GM12874 (cell line): ENCODE results near the gene PXDN.

Experiments used
- CTCF ChIP-seq: IDR thresholded peaks from 2 replicates; pipeline ENCODE4 v1.5.1; 2011; ENCODE audit warnings: low read depth, mild to moderate bottlenecking, control low read depth, low read length, moderate library complexity; ENCODE audit not compliant: insufficient read depth

PXDN gene

GRCh38 chr2:1634681-1635341, 109.5 kb downstream of the PXDN start:
- TF ChIP-seq CTCF: no peak

GRCh38 chr2:1633936-1634587, 110.3 kb downstream of the PXDN start:
- no peak for TF ChIP-seq CTCF

GRCh38 chr2:1633092-1633671, 111.1 kb downstream of the PXDN start:
- no peak for TF ChIP-seq CTCF

GRCh38 chr2:1632510-1632909, 111.8 kb downstream of the PXDN start:
- TF ChIP-seq CTCF: no peak

- no peak for TF ChIP-seq CTCF
Observed at GRCh38 chr2:1632002-1632348, 112.3 kb downstream of the PXDN start.

- TF ChIP-seq CTCF: no peak
Observed at GRCh38 chr2:1631292-1632001, 112.9 kb downstream of the PXDN start.

- no peak for TF ChIP-seq CTCF
Observed at GRCh38 chr2:1628893-1629292, 115.4 kb downstream of the PXDN start.
